Skeletal muscle cell (primary cell): ENCODE results near the gene DMD.

ENCODE experiments used
- DNase-seq: peaks from one replicate; pipeline ENCODE4 v3.0.0-alpha.2; 2010; ENCODE audit warnings: low read depth
- H3K4me3 ChIP-seq: 2 replicates; pipeline ENCODE4 v1.5.1; 2011; ENCODE audit warnings: low read depth, mild to moderate bottlenecking, control low read depth, low read length, moderate library complexity

Gene DMD

GRCh38 chrX:32176510-32176909 lies 1034.8 kb downstream of the DMD start:
- no peak for DNase-seq
- H3K4me3 ChIP-seq, result no peak overlapping the region

GRCh38 chrX:32170481-32170880 lies 1040.9 kb downstream of the DMD start:
- H3K4me3 ChIP-seq, result no peak overlapping the region
- DNase-seq, result no peak

GRCh38 chrX:32155044-32155638 lies 1056.2 kb downstream of the DMD start:
- H3K4me3 ChIP-seq, result no peak overlapping the region
- DNase-seq, result no peak

- no peak for DNase-seq
- no peak overlapping the region for H3K4me3 ChIP-seq
Observed at GRCh38 chrX:32153585-32153984, 1057.8 kb downstream of the DMD start.

GRCh38 chrX:32150141-32150540 lies 1061.2 kb downstream of the DMD start:
- no peak for DNase-seq
- no peak overlapping the region for H3K4me3 ChIP-seq

GRCh38 chrX:32141841-32142240 lies 1069.5 kb downstream of the DMD start:
- DNase-seq, result no peak
- H3K4me3 ChIP-seq, result no peak overlapping the region

GRCh38 chrX:32139476-32139875 lies 1071.9 kb downstream of the DMD start:
- DNase-seq, result no peak
- no peak overlapping the region for H3K4me3 ChIP-seq

GRCh38 chrX:32137525-32137924 lies 1073.8 kb downstream of the DMD start:
- H3K4me3 ChIP-seq, result no peak overlapping the region
- DNase-seq, result no peak

- no peak for DNase-seq
- H3K4me3 ChIP-seq, result no peak overlapping the region
Observed at GRCh38 chrX:32126997-32127396, 1084.4 kb downstream of the DMD start.

GRCh38 chrX:32118832-32119231 lies 1092.5 kb downstream of the DMD start:
- DNase-seq, result no peak
- no peak overlapping the region for H3K4me3 ChIP-seq

- H3K4me3 ChIP-seq, result no peak overlapping the region
- DNase-seq, result no peak
Observed at GRCh38 chrX:32116047-32116446, 1095.3 kb downstream of the DMD start.

- no peak for DNase-seq
- H3K4me3 ChIP-seq, result no peak overlapping the region
Observed at GRCh38 chrX:32087663-32088062, 1123.7 kb downstream of the DMD start.

- H3K4me3 ChIP-seq, result no peak overlapping the region
- no peak for DNase-seq
Observed at GRCh38 chrX:32084757-32085156, 1126.6 kb downstream of the DMD start.

- no peak for DNase-seq
Observed at GRCh38 chrX:32048285-32048684, 1163.1 kb downstream of the DMD start.

GRCh38 chrX:32045149-32045548 lies 1166.2 kb downstream of the DMD start:
- no peak overlapping the region for H3K4me3 ChIP-seq
- no peak for DNase-seq

More at GRCh38 chrX:32048285-32048684, 1163.1 kb downstream of the DMD start:
- no peak overlapping the region for H3K4me3 ChIP-seq

GRCh38 chrX:32041181-32041580 lies 1170.2 kb downstream of the DMD start:
- DNase-seq, result no peak
- no peak overlapping the region for H3K4me3 ChIP-seq

GRCh38 chrX:32026772-32027171 lies 1184.6 kb downstream of the DMD start:
- no peak for DNase-seq
- no peak overlapping the region for H3K4me3 ChIP-seq

GRCh38 chrX:32024072-32024471 lies 1187.3 kb downstream of the DMD start:
- DNase-seq, result no peak
- no peak overlapping the region for H3K4me3 ChIP-seq

- no peak for DNase-seq
- H3K4me3 ChIP-seq, result no peak overlapping the region
Observed at GRCh38 chrX:32016195-32016594, 1195.2 kb downstream of the DMD start.

- no peak overlapping the region for H3K4me3 ChIP-seq
- DNase-seq, result no peak
Observed at GRCh38 chrX:32010948-32011347, 1200.4 kb downstream of the DMD start.

GRCh38 chrX:32010212-32010611 lies 1201.1 kb downstream of the DMD start:
- no peak for DNase-seq
- H3K4me3 ChIP-seq, result no peak overlapping the region

GRCh38 chrX:31993637-31994036 lies 1217.7 kb downstream of the DMD start:
- no peak overlapping the region for H3K4me3 ChIP-seq
- no peak for DNase-seq
